SK-N-SH treated with all-trans-retinoic acid at 6 μM for 48 hours (cell line): ENCODE results near the gene KCNQ5.

ENCODE experiments used
- ISL1 ChIP-seq: fragments of 250-450 bp; sonication (Bioruptor Pico); IDR thresholded peaks from 2 replicates; pipeline ENCODE4 v2.1.2; 2022; ENCODE audit warnings: mild to moderate bottlenecking, moderate library complexity
- PATZ1 ChIP-seq: fragments of 250-450 bp; sonication (Bioruptor Pico); IDR thresholded peaks from 2 replicates; pipeline ENCODE4 v1.8.0; 2020; ENCODE audit warnings: mild to moderate bottlenecking, moderate library complexity, borderline replicate concordance
- POU6F1 ChIP-seq: fragments of 250-450 bp; sonication (Bioruptor Pico); IDR thresholded peaks from 2 replicates; pipeline ENCODE4 v1.8.0; 2021; ENCODE audit warnings: low read depth, mild to moderate bottlenecking, moderate library complexity, borderline replicate concordance
- RARB ChIP-seq: fragments of 250-450 bp; sonication (Bioruptor Pico); IDR thresholded peaks from 2 replicates; pipeline ENCODE4 v1.8.0; 2021; ENCODE audit warnings: mild to moderate bottlenecking, moderate library complexity
- TOX ChIP-seq: fragments of 250-450 bp; sonication (Bioruptor Pico); IDR thresholded peaks from 2 replicates; pipeline ENCODE4 v1.8.0; 2021; ENCODE audit warnings: mild to moderate bottlenecking, moderate library complexity, borderline replicate concordance
- TSHZ2 ChIP-seq: fragments of 250-450 bp; sonication (Bioruptor Pico); IDR thresholded peaks from 2 replicates; pipeline ENCODE4 v1.5.0; 2020; ENCODE audit warnings: mild to moderate bottlenecking, moderate library complexity
- ZFP3 ChIP-seq: fragments of 250-450 bp; sonication (Bioruptor Pico); IDR thresholded peaks from 2 replicates; pipeline ENCODE4 v1.5.0; 2020; ENCODE audit warnings: mild to moderate bottlenecking, moderate library complexity
- ZNF565 ChIP-seq: fragments of 450-650 bp; formaldehyde crosslinking; conservative IDR thresholded peaks from 2 replicates; pipeline ENCODE4 v1.5.0; 2020; ENCODE audit warnings: low read depth, mild to moderate bottlenecking, moderate library complexity

GRCh38 chr6:73011945-73012344, 390.1 kb downstream of the KCNQ5 start:
- TF ChIP-seq ZFP3 (no peak), POU6F1 (CRISPR knock-in tag) (no peak), TOX (no peak), PATZ1 (CRISPR knock-in tag) (no peak), RARB (no peak), ISL1 (CRISPR knock-in tag) (no peak), TSHZ2 (CRISPR knock-in tag) (no peak), ZNF565 (CRISPR knock-in tag) (no peak)
